G401.6 (cell line): Measurements from ENCODE around the gene ZNF761.
"Not testable (repeated sequence)": the region's sequence is repeated elsewhere in the genome, so short reads cannot be mapped to it uniquely, and the experiment has no call there.

Source experiments
- FAIRE-seq: peaks from 2 replicates; lab custom pipeline; 2012; peaks lifted over from hg19 to GRCh38; lab: Jason Lieb, UNC

The ZNF761 gene

DNA sequence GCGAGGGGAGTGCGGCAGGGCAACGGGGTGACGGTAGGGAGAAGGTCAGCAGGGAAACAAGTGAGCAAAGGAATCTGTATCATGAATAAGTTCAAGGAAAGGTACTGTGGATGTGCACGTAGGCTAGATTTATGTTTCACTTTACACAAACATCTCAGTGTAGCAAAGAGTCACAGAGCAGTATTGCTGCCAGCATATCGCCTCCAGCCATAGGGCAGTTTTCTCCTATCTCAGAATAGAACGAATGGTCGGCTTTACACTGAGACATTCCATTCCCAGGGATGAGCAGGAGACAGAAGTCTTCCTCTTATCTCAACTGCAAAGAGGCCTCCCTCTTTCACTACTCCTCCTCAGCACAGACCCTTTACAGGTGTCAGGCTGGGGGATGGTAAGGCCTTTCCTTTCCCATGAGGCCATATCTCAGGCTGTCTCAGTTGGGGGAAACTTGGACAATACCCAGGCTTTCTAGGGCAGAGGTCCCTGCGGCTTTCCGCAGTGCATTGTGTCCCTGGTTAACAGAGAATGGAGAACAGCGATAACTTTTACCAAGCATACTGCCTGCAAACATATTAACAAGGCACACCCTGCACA is 28.4 kb downstream of the ZNF761 start:
- not testable (repeated sequence) for FAIRE-seq

DNA sequence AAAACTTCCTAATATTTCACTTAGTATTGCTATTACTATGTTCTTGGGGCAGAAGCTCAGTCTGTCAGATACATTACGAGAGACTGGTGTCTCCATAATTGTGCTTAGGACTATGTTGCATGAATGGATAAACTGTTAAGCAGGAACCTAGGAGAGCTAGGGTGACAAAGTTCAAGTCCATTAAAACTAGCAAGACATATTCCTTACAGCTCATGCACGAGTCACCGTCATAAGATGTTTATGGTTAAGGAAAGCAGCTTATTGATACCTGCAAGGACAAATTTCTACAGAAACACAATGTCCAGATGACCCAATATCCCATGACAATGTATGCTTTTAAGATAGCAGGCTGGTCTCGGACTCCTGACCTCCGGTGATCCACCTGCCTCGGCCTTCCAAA is 30.1 kb downstream of the ZNF761 start:
- FAIRE-seq, result no peak

DNA sequence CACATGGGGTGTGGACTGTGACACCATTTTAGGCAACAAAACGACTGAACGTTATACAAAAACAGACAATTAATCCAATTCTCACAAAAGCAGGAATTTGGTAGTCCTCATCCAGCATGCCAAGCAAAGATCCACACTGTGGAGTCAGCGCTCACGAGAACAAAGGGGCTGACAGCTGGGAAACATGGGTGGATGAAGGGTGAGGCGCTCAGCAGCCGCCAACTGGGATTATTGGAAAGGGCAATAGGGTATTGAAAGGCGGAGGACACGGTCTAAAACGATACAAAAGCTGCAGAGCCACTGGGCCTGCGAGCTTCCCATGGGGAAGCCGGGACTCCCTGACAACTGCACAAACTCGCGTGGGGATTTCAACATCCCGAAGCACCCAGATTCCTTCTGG is 31.1 kb downstream of the ZNF761 start:
- no peak for FAIRE-seq

DNA sequence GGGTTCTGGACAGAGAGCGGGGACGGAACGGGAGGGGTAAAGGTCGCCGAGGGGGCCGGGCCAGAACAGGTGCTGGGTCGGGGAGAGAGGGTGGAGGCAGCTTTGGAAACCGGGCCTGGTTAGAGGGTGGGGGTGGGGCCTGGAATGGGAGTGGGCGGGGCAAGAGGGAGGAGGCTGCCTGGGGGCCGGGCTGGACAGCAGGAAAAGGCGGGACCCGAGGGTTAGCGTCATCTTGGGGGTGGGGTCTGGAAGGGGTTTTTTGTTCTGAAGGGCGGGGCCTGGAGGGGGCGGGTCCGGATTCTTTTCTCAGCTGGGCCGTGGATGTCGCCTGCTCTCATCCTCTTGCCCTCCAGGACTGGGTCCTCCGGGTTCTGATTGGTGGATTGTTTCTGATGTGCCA is 31.5 kb downstream of the ZNF761 start:
- no peak for FAIRE-seq

DNA sequence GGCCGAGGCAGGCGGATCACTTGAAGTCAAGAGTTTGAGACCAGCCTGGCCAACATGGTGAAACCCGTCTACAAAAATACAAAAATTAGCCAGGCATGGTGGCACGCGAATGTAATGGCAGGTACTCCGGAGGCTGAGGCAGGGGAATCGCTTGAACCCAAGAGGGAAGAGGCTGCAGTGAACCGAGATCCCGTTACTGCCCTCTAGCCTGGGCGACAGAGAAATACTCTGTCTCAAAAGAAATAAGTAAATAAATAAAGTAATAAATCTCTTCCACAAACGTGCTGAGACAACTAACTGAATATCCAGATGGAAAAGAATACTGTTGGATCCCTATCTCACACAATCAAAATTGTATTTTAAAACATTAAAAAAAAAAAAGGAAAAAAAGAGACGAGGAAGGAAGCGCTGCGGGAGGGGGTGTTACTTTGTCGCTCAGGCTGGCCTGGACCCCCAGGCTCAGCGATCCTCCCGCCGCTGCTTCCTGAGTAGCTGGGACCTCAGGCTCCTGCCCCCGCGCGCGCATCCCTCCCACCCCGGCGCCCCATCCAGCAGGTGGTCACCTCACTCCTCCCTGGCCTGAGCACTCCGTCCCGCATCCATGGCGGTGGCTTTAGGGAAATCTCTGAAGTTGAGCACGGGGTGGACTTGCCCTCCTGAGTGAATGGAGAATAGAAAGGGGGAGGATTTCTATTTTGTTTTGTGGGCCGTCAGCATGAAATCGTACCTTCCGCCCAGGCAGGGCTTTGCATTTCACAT is 35.1 kb downstream of the ZNF761 start:
- no peak for FAIRE-seq

DNA sequence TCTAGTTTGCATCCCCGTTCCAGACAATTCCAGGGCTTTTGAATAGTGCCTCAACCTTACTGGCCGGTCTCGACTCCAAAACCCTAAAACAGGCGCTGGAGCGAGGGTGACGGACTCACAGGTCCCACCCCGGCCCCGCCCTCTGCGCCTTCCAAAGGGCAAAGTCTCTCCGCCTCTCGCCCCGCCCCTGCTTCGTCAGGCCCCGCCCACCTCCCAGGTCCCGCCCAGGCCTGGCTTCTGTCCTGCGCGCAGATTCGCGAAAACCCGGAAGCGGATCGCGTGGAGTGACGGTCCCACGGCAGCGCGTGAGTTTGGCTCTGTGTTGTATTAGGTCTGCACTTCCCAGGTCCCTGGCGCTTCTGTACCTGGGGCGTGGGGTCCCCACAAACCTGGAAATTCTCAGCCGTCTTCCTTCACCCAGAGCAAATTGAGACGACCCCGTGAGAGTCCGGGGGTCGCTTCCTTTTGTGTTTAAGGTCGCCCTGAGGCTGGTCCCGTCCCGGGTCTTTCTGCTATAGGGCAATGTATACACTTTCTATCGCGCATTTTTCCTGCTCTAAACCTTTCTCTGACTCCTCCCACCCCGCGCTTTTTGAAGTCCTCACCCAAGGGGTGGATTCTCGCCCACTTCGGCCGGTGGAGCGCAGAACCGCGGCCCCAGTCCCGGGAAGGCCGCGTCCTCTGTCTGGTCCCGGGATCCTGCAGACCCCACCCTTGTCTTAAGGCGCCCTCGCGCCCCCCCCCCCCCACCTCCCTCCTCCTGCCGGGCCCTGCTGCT is 35.9 kb downstream of the ZNF761 start, which contains the start of gene ZNF813:
Gene ZNF813 (plus strand): TSS at position 249 of the 778 bp plus-strand sequence. CDS start 16,090 bp downstream, outside the sequence.
- FAIRE-seq, result no peak

DNA sequence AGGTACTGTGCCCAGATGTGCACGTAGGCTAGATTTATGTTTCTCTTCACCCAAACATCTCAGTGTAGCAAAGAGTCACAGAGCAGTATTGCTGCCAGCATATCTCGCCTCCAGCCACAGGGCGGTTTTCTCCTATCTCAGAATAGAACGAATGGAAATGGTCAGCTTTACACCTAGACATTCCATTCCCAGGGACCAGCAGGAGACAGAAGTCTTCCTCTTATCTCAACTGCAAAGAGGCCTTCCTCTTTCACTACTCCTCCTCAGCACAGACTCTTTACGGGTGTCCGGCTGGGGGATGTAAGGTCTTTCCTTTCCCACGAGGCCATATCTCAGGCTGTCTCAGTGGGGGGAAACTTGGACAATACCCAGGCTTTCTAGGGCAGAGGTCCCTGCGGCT is 36.8 kb downstream of the ZNF761 start:
- FAIRE-seq, result not testable (repeated sequence)

DNA sequence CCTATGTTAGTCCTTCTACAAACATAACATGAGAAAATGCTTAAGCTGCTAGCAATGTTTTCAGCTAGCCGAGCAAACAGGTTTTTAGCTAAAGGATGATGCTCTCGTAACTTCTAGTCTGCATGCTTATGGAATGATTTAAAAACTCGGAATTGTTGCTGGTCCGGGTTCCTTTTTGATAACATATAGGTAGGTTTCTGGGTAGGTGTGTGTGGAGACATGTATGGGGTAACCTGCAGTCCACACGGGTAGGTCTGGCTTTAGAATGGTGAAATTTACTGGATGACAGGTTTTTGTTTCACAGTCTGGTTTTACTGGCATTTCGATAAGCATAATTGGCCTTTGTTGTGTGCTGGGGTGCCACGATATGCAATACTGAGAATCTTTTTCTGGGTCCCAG is 40.1 kb downstream of the ZNF761 start:
- no peak for FAIRE-seq

DNA sequence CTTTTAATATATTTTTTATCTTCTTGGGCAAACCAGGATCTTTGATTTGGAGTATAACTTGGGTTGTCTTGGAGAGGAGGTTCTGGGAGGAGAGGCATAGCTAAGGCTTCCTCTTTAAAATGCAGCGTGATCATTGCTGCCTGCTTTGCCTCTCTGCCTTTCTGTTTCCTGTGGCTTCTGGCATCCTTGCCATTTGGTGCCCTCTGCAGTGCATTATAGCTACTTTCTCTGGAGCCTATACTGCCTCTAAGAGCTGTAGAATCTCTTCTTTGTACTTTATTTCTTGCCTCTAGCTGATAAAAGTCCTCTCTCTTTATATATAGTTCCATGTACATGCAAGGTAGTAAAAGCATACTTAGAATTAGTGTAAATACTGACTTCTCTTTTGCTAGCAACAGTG is 43.0 kb downstream of the ZNF761 start:
- not testable (repeated sequence) for FAIRE-seq

DNA sequence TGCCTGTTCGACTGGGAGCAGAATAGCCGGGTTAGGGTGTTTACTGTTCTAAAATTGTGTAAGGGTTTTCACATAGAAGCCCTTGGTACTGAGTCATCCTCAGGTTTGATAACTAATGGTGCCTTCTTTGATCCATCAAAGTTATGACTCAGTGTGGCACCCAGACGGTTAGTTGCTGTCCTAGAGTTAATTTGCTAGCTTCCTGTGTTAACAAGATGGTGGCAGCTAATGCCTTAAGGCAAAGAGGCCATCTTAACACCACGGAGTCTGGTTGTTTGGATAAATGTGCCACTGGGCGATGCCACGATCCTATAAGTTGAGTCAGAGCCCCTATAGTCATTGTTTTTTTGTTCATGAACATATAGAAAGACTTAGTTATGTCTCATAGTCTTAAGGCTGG is 43.7 kb downstream of the ZNF761 start:
- FAIRE-seq, result not testable (repeated sequence)

DNA sequence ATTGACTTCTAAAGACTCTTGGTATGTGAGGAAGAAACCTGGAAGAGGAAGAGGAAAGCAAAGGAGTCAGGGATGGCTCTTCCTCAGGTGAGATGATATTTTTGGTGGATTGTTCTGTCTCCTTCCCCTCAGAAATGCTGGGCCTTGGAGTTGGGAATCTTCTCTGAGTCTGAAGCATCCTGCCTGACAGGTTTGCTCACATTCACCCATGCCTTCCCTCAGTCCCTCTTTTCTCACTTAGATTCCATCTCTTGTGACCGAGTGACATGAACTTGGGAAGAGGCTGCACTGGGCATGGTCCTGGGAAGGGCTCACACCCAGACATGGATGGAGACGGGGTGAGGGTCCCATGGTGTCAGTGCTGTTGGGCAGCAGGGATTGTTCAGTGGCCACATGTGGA is 52.0 kb downstream of the ZNF761 start:
- not testable (repeated sequence) for FAIRE-seq

DNA sequence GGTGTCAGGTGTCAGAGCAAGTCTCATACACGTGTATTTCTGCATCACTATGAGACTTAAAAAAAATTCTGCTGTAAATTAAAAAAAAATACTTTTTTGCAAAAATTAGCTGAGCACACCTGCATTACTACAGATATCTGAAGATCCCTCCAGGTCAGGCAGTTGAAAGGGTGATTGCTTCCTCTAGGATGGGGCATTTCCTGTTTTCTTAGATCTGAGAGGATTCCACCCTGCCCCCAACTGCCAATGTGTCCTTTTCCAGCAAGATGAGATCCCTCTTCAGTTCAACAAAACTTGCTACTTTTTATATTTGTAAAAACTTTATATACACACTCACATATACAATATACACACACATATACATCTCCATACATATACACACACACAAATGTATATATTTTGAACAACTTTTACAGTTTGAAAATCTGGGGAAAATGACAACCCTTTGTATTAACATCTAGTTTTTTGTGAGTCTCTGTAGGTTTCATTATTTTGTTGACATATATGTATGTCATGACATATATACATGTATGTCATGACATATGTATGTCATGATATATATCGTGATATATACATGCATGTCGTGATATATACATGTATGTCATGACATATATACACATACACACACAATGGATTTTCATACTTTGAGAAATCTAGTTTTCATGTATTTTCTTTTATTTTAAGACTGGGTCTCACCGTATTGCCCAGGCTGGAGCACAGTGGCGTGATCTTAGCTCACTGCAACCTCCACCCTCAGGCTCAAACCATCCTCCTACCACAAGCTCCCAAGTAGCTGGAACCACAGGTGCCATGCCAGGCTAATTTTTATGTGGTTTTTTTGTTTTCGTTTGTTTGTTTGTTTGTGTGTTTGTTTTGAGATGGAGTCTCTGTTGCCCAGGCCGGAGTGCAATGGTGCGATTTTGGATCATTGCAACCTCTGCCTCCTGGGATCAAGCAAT is 53.5 kb downstream of the ZNF761 start:
- no peak for FAIRE-seq

DNA sequence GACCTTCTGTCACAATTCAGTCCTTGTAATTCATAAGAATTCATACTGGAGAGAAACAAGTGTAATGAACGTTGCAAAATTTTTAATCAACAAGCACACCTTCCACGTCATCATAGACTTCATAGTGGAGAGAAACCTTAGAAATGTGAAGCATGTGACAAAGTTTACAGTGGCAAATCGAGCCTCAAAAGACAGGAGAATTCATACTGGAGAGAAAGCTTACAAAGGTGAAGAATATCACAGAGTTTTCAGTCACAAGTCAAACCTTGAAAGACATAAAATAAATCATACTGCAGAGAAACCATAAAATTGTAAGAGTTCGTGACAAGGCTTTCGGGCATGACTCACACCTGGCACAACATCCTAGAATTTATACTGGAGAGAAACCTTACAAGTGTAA is 60.4 kb downstream of the ZNF761 start:
- FAIRE-seq, result no peak

DNA sequence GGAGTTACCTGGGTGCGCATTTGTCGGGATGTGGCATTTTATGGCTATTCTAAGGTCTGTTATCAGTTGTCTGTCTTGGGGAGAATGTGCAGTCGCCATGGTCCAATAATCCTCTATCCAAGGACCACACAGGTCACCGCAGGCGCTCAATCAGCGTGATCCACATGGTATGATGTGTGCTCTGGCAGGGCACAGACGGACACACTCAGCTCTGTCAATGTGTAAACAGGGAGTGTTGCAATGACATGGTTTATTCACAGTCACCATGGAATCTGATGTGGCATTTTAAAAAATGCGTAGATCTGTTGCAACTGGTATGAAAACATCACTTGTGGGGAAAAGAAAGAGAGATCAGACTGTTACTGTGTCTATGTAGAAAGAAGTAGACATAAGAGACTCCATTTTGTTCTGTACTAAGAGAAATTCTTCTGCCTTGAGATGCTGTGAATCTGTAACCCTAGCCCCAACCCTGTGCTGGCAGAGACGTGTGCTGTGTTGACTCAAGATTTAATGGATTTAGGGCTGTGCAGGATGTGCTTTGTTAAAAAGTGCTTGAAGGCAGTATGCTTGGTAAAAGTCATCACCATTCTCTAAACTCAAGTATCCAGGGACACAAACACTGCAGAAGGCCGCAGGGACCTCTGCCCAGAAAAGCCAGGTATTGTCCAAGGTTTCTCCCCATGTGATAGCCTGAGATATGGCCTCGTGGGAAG is 65.7 kb downstream of the ZNF761 start:
- not testable (repeated sequence) for FAIRE-seq

DNA sequence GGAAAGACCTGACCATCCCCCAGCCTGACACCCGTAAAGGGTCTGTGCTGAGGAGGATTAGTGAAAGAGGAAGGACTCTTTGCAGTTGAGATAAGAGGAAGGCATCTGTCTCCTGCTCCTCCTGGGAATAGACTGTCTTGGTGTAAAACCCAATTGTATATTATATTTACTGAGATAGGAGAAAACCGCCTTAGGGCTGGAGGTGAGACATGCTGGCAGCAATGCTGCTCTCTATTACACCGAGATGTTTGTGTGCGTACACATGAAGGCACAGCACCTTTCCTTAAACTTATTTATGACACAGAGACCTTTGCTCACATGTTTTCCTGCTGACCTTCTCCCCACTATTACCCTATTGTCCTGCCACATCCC is 66.2 kb downstream of the ZNF761 start:
- FAIRE-seq, result not testable (repeated sequence)

DNA sequence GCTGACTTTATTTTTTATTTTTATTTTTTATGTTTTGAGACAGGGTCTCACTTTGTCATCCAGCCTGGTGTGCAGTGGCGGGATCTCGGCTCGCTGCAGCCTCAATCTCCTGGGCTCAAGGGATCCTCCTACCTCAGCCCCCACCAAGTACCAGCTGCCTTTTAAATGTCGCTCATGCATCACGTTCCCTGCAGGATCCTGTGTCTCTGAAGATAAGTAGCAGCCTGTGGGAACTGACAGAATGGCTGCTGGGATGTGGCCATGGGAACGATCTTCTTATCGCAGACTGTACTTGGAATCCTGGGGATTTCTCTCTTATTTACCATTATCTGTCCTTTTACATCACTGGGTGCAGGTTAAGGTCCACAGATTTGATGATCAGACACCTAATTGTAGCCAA is 71.4 kb downstream of the ZNF761 start:
- FAIRE-seq, result not testable (repeated sequence)

DNA sequence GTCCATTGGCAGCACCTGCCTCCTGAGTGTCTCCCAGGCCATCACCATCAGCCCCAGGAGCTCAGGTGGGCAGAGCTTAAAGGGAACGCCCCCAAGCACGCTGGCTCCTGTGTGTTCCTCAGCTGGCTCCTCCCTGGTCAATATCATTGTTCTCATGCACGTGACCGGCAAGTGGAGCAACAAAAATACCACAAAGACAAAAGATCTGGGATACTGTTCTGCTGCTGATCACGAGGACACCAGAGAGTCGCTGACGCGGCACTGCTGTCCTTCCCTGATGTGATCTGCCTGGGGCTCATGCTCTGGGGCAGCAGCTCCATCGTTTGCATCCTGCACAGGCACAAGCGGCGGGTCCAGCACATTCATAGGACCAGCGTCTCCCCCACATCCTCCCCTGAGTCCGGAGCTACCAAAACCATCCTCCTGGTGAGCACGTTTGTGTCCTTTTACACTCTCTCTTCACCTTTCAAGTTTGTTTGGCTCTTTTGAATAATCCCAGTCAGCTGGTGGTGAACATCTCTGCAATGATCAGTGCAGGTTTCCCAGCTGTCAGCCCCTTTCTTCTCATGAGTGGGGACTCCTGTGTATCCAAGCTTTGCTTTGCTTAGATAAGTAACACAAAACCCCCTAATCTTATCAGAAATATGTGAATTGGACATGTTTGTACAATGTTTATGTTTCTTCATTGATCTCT is 72.0 kb downstream of the ZNF761 start:
- not testable (repeated sequence) for FAIRE-seq

DNA sequence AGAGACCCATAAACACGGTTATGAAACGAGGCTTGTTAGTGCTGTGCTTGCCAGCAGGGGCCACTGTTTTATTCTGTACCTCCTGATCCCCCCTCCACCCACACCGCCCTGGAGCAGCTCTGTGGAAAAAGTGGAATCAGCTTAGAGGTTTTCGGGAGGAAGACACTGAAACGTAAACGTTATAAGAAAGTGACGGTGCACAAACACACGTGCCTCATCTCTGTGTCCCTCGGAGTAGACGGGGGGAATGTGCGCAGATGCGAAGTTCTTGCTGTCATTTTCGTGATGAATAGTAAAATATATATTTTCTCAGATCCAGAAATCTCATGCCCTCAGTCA is 72.5 kb downstream of the ZNF761 start:
- not testable (repeated sequence) for FAIRE-seq

DNA sequence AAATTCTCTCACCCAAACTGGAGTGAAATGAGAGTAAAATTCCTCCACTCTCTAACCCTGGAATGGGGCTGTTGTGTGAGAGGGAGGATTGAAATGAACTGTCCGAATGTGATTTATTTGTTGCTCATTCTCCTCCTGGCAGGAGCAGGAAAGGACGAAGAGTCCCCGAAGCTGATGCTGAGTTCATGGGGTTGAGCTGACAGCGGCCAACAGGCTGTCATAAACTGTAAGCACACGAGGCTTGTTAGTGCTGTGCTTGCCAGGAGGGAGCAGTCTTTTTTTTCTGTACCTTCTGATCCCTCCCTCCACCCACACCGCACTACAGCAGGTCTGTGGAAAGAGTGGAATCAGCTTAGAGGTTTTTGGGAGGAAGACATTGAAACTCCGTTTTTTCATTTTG is 73.1 kb downstream of the ZNF761 start:
- FAIRE-seq, result no peak

DNA sequence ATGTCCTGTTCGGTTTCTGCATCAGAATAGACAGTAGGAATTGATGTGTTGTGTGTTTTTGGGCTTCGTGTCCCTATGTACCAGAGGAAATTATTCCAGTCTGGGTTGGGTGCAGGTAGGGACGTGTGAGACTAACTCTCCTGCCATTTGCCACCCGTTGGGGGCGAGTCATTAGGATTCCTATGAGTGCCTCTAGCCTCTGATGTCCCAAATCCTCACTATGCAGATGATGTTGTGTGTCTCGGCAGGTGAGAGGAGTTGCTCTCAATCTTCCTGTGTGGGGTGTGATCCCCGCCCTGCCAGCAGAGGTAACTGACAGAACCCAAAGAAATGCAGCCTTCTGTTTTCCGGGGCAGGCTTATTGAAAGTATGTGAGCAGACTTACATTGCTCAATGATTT is 74.9 kb downstream of the ZNF761 start:
- FAIRE-seq, result no peak
